ENCODE results near the gene CARHSP1. TPM values are rescaled to one million over a fixed set of nuclear protein-coding genes. Genes with fewer than 3 reads are reported as not detected.

Gene CARHSP1
- polyA plus RNA-seq, 2 of the 4 experiments (the other 2 are of a cell fraction): 53.9 to 172 TPM

GRCh38 chr16:8904018-8904430 lies 35.2 kb upstream of the CARHSP1 start:
- Histone ChIP-seq H3K27ac (no peak overlapping the region), H3K4me1 (peaks cover 4% of the 10 kb centered on the region; the same call in 1 of the 3 replicates), H3K9me3 (no peaks in the 10 kb centered on the region), H3K4me3 (no peak overlapping the region), H3K4me2 (no peak overlapping the region)
- CTCF ChIA-PET: interaction anchor here (1.3 to 3.0 kb wide), 2 partner anchors 33 to 104 kb away, joined by 7 to 20 read pairs; no protein-coding TSS in a partner anchor
- no peak for DNase-seq (ENCODE audit: low read depth in 1 of 2, low spot score in 1 of 2)
- POLR2A ChIA-PET: no interaction called here
- no peak for ATAC-seq
- WGBS (ENCODE audit: missing lambda C conversion rate): 99% methylated on average over 4 of the region's 8 CpGs
- TF ChIP-seq KDM1A (IDR thresholded peaks at IDR 0.05; ENCODE audit: low read depth) (no peak), TP53 (CRISPR knock-in tag; IDR thresholded peaks at IDR 0.05) (no peak), JUNB (IDR thresholded peaks at IDR 0.05) (no peak), ZNF302 (CRISPR knock-in tag; IDR thresholded peaks at IDR 0.05) (no peak), HMGXB4 (CRISPR knock-in tag; IDR thresholded peaks at IDR 0.05; ENCODE audit: borderline replicate concordance) (no peak), TFCP2L1 (CRISPR knock-in tag; IDR thresholded peaks at IDR 0.05) (no peak), EHMT2 (IDR thresholded peaks at IDR 0.05; ENCODE audit: low read depth) (no peak), EHF (CRISPR knock-in tag; IDR thresholded peaks at IDR 0.05) (no peak), FOSB (CRISPR knock-in tag; IDR thresholded peaks at IDR 0.05) (no peak), E2F6 (IDR thresholded peaks at IDR 0.05; ENCODE audit: borderline replicate concordance, low read depth) (no peak), SREBF2 (IDR thresholded peaks at IDR 0.05) (no peak), RCOR1 (IDR thresholded peaks at IDR 0.05; ENCODE audit: low read depth, low read length) (no peak), BHLHE40 (IDR thresholded peaks at IDR 0.05; ENCODE audit: low read depth, low read length) (no peak), NR3C1 (IDR thresholded peaks at IDR 0.05) (no peak), RFX5 (IDR thresholded peaks at IDR 0.05) (no peak), SMC3 (IDR thresholded peaks at IDR 0.05) (no peak), MAX (IDR thresholded peaks at IDR 0.05) (no peak)
- TF ChIP-seq, protein P1, sequence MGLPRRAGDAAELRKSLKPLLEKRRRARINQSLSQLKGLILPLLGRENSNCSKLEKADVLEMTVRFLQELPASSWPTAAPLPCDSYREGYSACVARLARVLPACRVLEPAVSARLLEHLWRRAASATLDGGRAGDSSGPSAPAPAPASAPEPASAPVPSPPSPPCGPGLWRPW (IDR thresholded peaks at IDR 0.05): no peak
- TF ChIP-seq, protein P2, sequence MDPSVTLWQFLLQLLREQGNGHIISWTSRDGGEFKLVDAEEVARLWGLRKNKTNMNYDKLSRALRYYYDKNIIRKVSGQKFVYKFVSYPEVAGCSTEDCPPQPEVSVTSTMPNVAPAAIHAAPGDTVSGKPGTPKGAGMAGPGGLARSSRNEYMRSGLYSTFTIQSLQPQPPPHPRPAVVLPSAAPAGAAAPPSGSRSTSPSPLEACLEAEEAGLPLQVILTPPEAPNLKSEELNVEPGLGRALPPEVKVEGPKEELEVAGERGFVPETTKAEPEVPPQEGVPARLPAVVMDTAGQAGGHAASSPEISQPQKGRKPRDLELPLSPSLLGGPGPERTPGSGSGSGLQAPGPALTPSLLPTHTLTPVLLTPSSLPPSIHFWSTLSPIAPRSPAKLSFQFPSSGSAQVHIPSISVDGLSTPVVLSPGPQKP (IDR thresholded peaks at IDR 0.05; ENCODE audit: low read depth, low read length): no peak
- TF ChIP-seq, protein P3, sequence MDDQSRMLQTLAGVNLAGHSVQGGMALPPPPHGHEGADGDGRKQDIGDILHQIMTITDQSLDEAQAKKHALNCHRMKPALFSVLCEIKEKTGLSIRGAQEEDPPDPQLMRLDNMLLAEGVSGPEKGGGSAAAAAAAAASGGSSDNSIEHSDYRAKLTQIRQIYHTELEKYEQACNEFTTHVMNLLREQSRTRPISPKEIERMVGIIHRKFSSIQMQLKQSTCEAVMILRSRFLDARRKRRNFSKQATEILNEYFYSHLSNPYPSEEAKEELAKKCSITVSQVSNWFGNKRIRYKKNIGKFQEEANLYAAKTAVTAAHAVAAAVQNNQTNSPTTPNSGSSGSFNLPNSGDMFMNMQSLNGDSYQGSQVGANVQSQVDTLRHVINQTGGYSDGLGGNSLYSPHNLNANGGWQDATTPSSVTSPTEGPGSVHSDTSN (IDR thresholded peaks at IDR 0.05): no peak
- FAIRE-seq: no peak

DNA sequence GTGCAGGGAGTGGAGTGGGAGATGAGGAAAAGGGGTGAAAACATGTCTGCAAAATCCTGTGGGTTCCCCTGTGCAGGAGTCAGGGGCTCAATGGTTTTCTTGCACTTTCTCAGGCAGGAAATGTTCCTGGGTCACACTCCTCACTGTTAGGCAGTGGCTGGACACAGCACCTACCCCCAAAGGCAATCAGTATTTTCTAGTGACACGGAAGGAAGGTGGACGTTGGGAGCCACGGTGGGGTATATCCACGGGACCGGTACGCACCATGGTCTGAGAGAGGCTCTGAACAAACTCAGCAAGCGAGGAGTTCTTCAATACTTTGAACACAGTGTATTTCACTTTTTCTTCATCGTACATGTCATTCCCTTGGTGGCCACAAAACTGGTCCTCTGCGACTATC lies 34.2 kb upstream of the CARHSP1 start:
- FAIRE-seq (no peak), DNase-seq (ENCODE audit: low read depth in 1 of 2, low spot score in 1 of 2) (no peak), ATAC-seq (no peak)
- no peaks in the 10 kb centered on the region for H3K9me3 ChIP-seq
- H3K4me2 ChIP-seq: no peak overlapping the region
- no peak for TF ChIP-seq BHLHE40 (IDR thresholded peaks at IDR 0.05; ENCODE audit: low read depth, low read length)
- no peak for TF ChIP-seq PHF8 (IDR thresholded peaks at IDR 0.05; ENCODE audit: borderline replicate concordance, low read depth)
- TF ChIP-seq KDM5A (IDR thresholded peaks at IDR 0.05): no peak
- TF ChIP-seq NFE2L2 (conservative IDR thresholded peaks at IDR 0.05; ENCODE audit: low read length): no peak
- no peak for TF ChIP-seq HOXA7 (CRISPR knock-in tag; IDR thresholded peaks at IDR 0.05)
- no peak for TF ChIP-seq HMGXB4 (CRISPR knock-in tag; IDR thresholded peaks at IDR 0.05; ENCODE audit: borderline replicate concordance)
- no peak for TF ChIP-seq HOXB5 (CRISPR knock-in tag; IDR thresholded peaks at IDR 0.05)
- H3K4me3 ChIP-seq: no peak overlapping the region
- WGBS (ENCODE audit: missing lambda C conversion rate): 94% methylated on average over 9 of the region's 9 CpGs
- ChIA-PET POLR2A (no interaction called here), CTCF (interaction anchor here (0.7 to 2.4 kb wide), 2 partner anchors 33 to 1285 kb away, joined by 3 to 8 read pairs; no protein-coding TSS in a partner anchor)
- no peaks in the 10 kb centered on the region for H3K4me1 ChIP-seq
- no peak overlapping the region for H3K27ac ChIP-seq
